CD4-positive, alpha-beta memory T cell (primary cell): ENCODE measurements around the gene SLC1A2. TPM values are rescaled to one million over a fixed set of nuclear protein-coding genes. Genes with fewer than 3 reads are reported as not detected.

Experiments
- CTCF ChIA-PET: fragments of 350-600 bp; sonication (Branson Sonifier 250); formaldehyde crosslinking; loops from one replicate; lab custom pipeline; 2021; ENCODE audit warnings: inconsistent platforms; ENCODE audit not compliant: partially characterized antibody; lab: Charles Lee
- POLR2A ChIA-PET: fragments of 350-600 bp; sonication (Branson Sonifier 250); formaldehyde crosslinking; loops from one replicate; lab custom pipeline; 2021; ENCODE audit not compliant: partially characterized antibody; lab: Charles Lee
- DNase-seq, 5 donors: peaks; one replicate each; pipeline versions ENCODE4 v3.0.0 to v3.0.0-alpha.2; 2020 to 2022; ENCODE audit warnings: mixed read lengths in 1 of 5
- H3K27ac ChIP-seq: one replicate; pipeline ENCODE4 v1.7.0; 2013; ENCODE audit warnings: low read depth, low read length
- H3K27me3 ChIP-seq: 2 replicates; pipeline ENCODE4 v1.7.0; 2013; ENCODE audit warnings: mild to moderate bottlenecking, low read length, moderate library complexity; ENCODE audit not compliant: insufficient read depth
- H3K36me3 ChIP-seq: 2 replicates; pipeline ENCODE4 v1.7.0; 2013; ENCODE audit warnings: mild to moderate bottlenecking, low read length, moderate library complexity; ENCODE audit not compliant: insufficient read depth
- H3K4me1 ChIP-seq: 2 replicates; pipeline ENCODE4 v1.7.0; 2013; ENCODE audit warnings: mild to moderate bottlenecking, low read length, moderate library complexity; ENCODE audit not compliant: insufficient read depth
- H3K4me3 ChIP-seq, 2 donors: one replicate each; pipeline ENCODE4 v1.7.0; 2013; ENCODE audit warnings: low read length in 2 of 2, mild to moderate bottlenecking in 1 of 2
- H3K9me3 ChIP-seq, 2 donors: one replicate each; pipeline ENCODE4 v1.7.0; 2013; ENCODE audit warnings: low read length in 2 of 2, control low read depth in 1 of 2; ENCODE audit not compliant: control insufficient read depth in 1 of 2
- H3K27ac Mint-ChIP-seq, 7 donors: one replicate each; pipeline ENCODE4 v1.8.0; 2020 to 2021; ENCODE audit warnings: mixed read lengths in 7 of 7, mild to moderate bottlenecking in 6 of 7, inconsistent platforms in 3 of 7, moderate library complexity in 3 of 7
- H3K27me3 Mint-ChIP-seq, 2 donors: one replicate each; pipeline ENCODE4 v1.8.0; 2020 to 2021; ENCODE audit warnings: mixed read lengths in 2 of 2
- H3K36me3 Mint-ChIP-seq, 2 donors: one replicate each; pipeline ENCODE4 v1.8.0; 2020 to 2021; ENCODE audit warnings: mixed read lengths in 2 of 2, inconsistent platforms in 1 of 2, mild to moderate bottlenecking in 1 of 2
- H3K4me1 Mint-ChIP-seq, 4 donors: one replicate each; pipeline ENCODE4 v1.8.0; 2020 to 2021; ENCODE audit warnings: mixed read lengths in 4 of 4, mild to moderate bottlenecking in 1 of 4
- H3K4me3 Mint-ChIP-seq, 8 donors: one replicate each; pipeline ENCODE4 v1.8.0; 2020 to 2021; ENCODE audit warnings: mixed read lengths in 8 of 8, mild to moderate bottlenecking in 7 of 8, moderate library complexity in 6 of 8, inconsistent platforms in 3 of 8
- H3K9me3 Mint-ChIP-seq, 8 donors: one replicate each; pipeline ENCODE4 v1.8.0; 2020 to 2021; ENCODE audit warnings: mixed read lengths in 8 of 8, mild to moderate bottlenecking in 5 of 8, inconsistent platforms in 3 of 8, moderate library complexity in 1 of 8
- intact Hi-C: fragments of 100-400 bp; cut with micrococcal nuclease; formaldehyde crosslinking; loops from one replicate; pipeline ENCODE4 v1.15.1; 2023
- polyA plus RNA-seq, 2 donors: library from polyadenylated mRNA; unstranded; fragments of 300-500 nt; fragmentation: Illumina TruSeq; gene quantifications; one replicate each; pipeline ENCODE4 v1.2.3, GENCODE V29; 2021
- total RNA-seq, 2 experiments: library from RNA; stranded (reverse); gene quantifications; one replicate each; pipeline ENCODE4 v1.2.3, GENCODE V29; 2021

SLC1A2 gene
- total and polyA plus RNA-seq, 4 experiments from 2014 or later = 0.08 to 0.25 (median 0.11) TPM

GRCh38 chr11:35288817-35289541, 130.4 kb downstream of the SLC1A2 start:
- peaks cover 0 to 2% (median 0%) of the 10 kb centered on the region in 8 donors for H3K9me3 Mint-ChIP-seq
- CTCF ChIA-PET = interaction anchor here (1.1 to 2.7 kb wide), 2 partner anchors 16 to 288 kb away, joined by 3 to 20 read pairs; no protein-coding TSS in a partner anchor
- no peak overlapping the region for H3K4me3 Mint-ChIP-seq
- no peaks in the 10 kb centered on the region for H3K36me3 ChIP-seq
- DNase-seq = no peak
- H3K27me3 ChIP-seq = no peaks in the 10 kb centered on the region
- no peaks in the 10 kb centered on the region for H3K27me3 Mint-ChIP-seq
- H3K4me3 ChIP-seq = no peak overlapping the region
- H3K4me1 ChIP-seq = peaks cover 8% of the 10 kb centered on the region
- intact Hi-C loops = no loop called here
- H3K27ac Mint-ChIP-seq = no peak overlapping the region
- H3K27ac ChIP-seq = no peak overlapping the region
- H3K9me3 ChIP-seq = no peaks in the 10 kb centered on the region
- no peaks in the 10 kb centered on the region for H3K36me3 Mint-ChIP-seq
- POLR2A ChIA-PET = no interaction called here
- peaks cover 4 to 17% (median 12%) of the 10 kb centered on the region in 4 donors for H3K4me1 Mint-ChIP-seq

- H3K27me3 ChIP-seq = no peaks in the 10 kb centered on the region
- intact Hi-C loops = no loop called here
- H3K36me3 ChIP-seq = no peaks in the 10 kb centered on the region
- peaks cover 5% of the 10 kb centered on the region for H3K4me1 ChIP-seq
- H3K4me3 Mint-ChIP-seq = no peak overlapping the region
- no peak overlapping the region for H3K27ac ChIP-seq
- peaks cover 0 to 2% (median 0%) of the 10 kb centered on the region in 8 donors for H3K9me3 Mint-ChIP-seq
- no peak overlapping the region for H3K27ac Mint-ChIP-seq
- H3K27me3 Mint-ChIP-seq = no peaks in the 10 kb centered on the region
- DNase-seq = no peak
- CTCF ChIA-PET = no interaction called here
- H3K36me3 Mint-ChIP-seq = no peaks in the 10 kb centered on the region
- no peak overlapping the region for H3K4me3 ChIP-seq
- H3K4me1 Mint-ChIP-seq = peaks cover 4 to 17% (median 12%) of the 10 kb centered on the region in 4 donors
- H3K9me3 ChIP-seq = no peaks in the 10 kb centered on the region
- POLR2A ChIA-PET = no interaction called here
Measured at GRCh38 chr11:35288309-35288708, 131.0 kb downstream of the SLC1A2 start.

GRCh38 chr11:35287344-35287890, 131.9 kb downstream of the SLC1A2 start:
- Histone ChIP-seq H3K9me3 (no peaks in the 10 kb centered on the region), H3K27me3 (no peaks in the 10 kb centered on the region), H3K4me1 (no peaks in the 10 kb centered on the region), H3K4me3 (no peak overlapping the region), H3K36me3 (no peaks in the 10 kb centered on the region), H3K27ac (no peak overlapping the region)
- H3K36me3 Mint-ChIP-seq = no peaks in the 10 kb centered on the region
- peaks cover 5 to 8% (median 7%) of the 10 kb centered on the region in 4 donors for H3K4me1 Mint-ChIP-seq
- H3K27me3 Mint-ChIP-seq = no peaks in the 10 kb centered on the region
- intact Hi-C loops = no loop called here
- no peak for DNase-seq
- no peak overlapping the region for H3K27ac Mint-ChIP-seq
- H3K4me3 Mint-ChIP-seq = no peak overlapping the region
- CTCF ChIA-PET = no interaction called here
- H3K9me3 Mint-ChIP-seq = peaks cover 0 to 2% (median 0%) of the 10 kb centered on the region in 8 donors
- POLR2A ChIA-PET = no interaction called here

- Mint-ChIP-seq H3K4me1 (peaks cover 0 to 5% (median 4%) of the 10 kb centered on the region in 4 donors), H3K27ac (no peak overlapping the region), H3K4me3 (no peak overlapping the region), H3K9me3 (peaks cover 0 to 2% (median 0%) of the 10 kb centered on the region in 8 donors), H3K36me3 (no peaks in the 10 kb centered on the region), H3K27me3 (no peaks in the 10 kb centered on the region)
- Histone ChIP-seq H3K4me1 (no peaks in the 10 kb centered on the region), H3K27ac (no peak overlapping the region), H3K27me3 (no peaks in the 10 kb centered on the region), H3K4me3 (no peak overlapping the region), H3K9me3 (no peaks in the 10 kb centered on the region), H3K36me3 (no peaks in the 10 kb centered on the region)
- CTCF ChIA-PET = no interaction called here
- DNase-seq = no peak
- intact Hi-C loops = no loop called here
- POLR2A ChIA-PET = interaction anchor here (1.5 kb wide), 1 partner anchor 18 kb away, joined by 3 read pairs; no protein-coding TSS in a partner anchor
Measured at GRCh38 chr11:35286126-35286525, 133.2 kb downstream of the SLC1A2 start.

GRCh38 chr11:35285471-35285870, 133.9 kb downstream of the SLC1A2 start:
- H3K4me3 ChIP-seq = no peak overlapping the region
- no peaks in the 10 kb centered on the region for H3K36me3 ChIP-seq
- DNase-seq = no peak
- peaks cover 0 to 4% (median 4%) of the 10 kb centered on the region in 4 donors for H3K4me1 Mint-ChIP-seq
- no peaks in the 10 kb centered on the region for H3K27me3 Mint-ChIP-seq
- no peaks in the 10 kb centered on the region for H3K27me3 ChIP-seq
- no peak overlapping the region for H3K27ac ChIP-seq
- no peaks in the 10 kb centered on the region for H3K4me1 ChIP-seq
- no peak overlapping the region for H3K27ac Mint-ChIP-seq
- CTCF ChIA-PET = no interaction called here
- H3K4me3 Mint-ChIP-seq = no peak overlapping the region
- intact Hi-C loops = no loop called here
- POLR2A ChIA-PET = interaction anchor here (1.5 kb wide), 1 partner anchor 18 kb away, joined by 3 read pairs; no protein-coding TSS in a partner anchor
- peaks cover 0 to 2% (median 0%) of the 10 kb centered on the region in 8 donors for H3K9me3 Mint-ChIP-seq
- no peaks in the 10 kb centered on the region for H3K36me3 Mint-ChIP-seq
- H3K9me3 ChIP-seq = no peaks in the 10 kb centered on the region

GRCh38 chr11:35282221-35282882, 137.0 kb downstream of the SLC1A2 start:
- Histone ChIP-seq H3K27ac (no peak overlapping the region), H3K36me3 (no peaks in the 10 kb centered on the region), H3K4me3 (no peak overlapping the region), H3K4me1 (no peaks in the 10 kb centered on the region), H3K9me3 (no peaks in the 10 kb centered on the region), H3K27me3 (no peaks in the 10 kb centered on the region)
- Mint-ChIP-seq H3K27me3 (no peaks in the 10 kb centered on the region), H3K9me3 (peaks cover 0 to 2% (median 0%) of the 10 kb centered on the region in 8 donors), H3K4me3 (no peak overlapping the region), H3K4me1 (peaks cover 0 to 4% (median 2%) of the 10 kb centered on the region in 4 donors), H3K27ac (peak overlapping the region in 2 of 7 donors; percentile 13 to 47), H3K36me3 (no peaks in the 10 kb centered on the region)
- CTCF ChIA-PET = interaction anchor here (2.7 kb wide), 1 partner anchor 24 kb away, joined by 11 read pairs; no protein-coding TSS in a partner anchor
- POLR2A ChIA-PET = no interaction called here
- intact Hi-C loops = no loop called here
- no peak for DNase-seq

GRCh38 chr11:35281169-35281688, 138.1 kb downstream of the SLC1A2 start:
- no peaks in the 10 kb centered on the region for H3K36me3 Mint-ChIP-seq
- H3K4me1 Mint-ChIP-seq = peaks cover 1 to 8% (median 5%) of the 10 kb centered on the region in 4 donors
- no peak overlapping the region for H3K27ac Mint-ChIP-seq
- Histone ChIP-seq H3K27ac (no peak overlapping the region), H3K4me3 (no peak overlapping the region), H3K27me3 (no peaks in the 10 kb centered on the region), H3K4me1 (peaks cover 3% of the 10 kb centered on the region), H3K36me3 (no peaks in the 10 kb centered on the region), H3K9me3 (no peaks in the 10 kb centered on the region)
- ChIA-PET CTCF (interaction anchor here (2.7 kb wide), 1 partner anchor 25 kb away, joined by 11 read pairs; no protein-coding TSS in a partner anchor), POLR2A (no interaction called here)
- intact Hi-C loops = no loop called here
- no peak for DNase-seq
- peaks cover 0 to 2% (median 0%) of the 10 kb centered on the region in 8 donors for H3K9me3 Mint-ChIP-seq
- H3K4me3 Mint-ChIP-seq = no peak overlapping the region
- H3K27me3 Mint-ChIP-seq = no peaks in the 10 kb centered on the region
